ENCODE measurements around the gene CACNA1C.
"Not testable (repeated sequence)": the region's sequence is repeated elsewhere in the genome, so short reads cannot be mapped to it uniquely, and the experiment has no call there.

The CACNA1C gene

GRCh38 chr12:2076196-2076570 lies 23.4 kb downstream of the CACNA1C start:
- no peak for DNase-seq (ENCODE audit: low spot score)

GRCh38 chr12:2076728-2077127 lies 23.9 kb downstream of the CACNA1C start:
- no peak for DNase-seq (ENCODE audit: low spot score)

GRCh38 chr12:2080604-2081003 lies 27.8 kb downstream of the CACNA1C start:
- no peak for DNase-seq (ENCODE audit: low spot score)

GRCh38 chr12:2082321-2082720 lies 29.5 kb downstream of the CACNA1C start:
- DNase-seq (ENCODE audit: low spot score), result no peak

GRCh38 chr12:2083008-2083407 lies 30.2 kb downstream of the CACNA1C start:
- DNase-seq (ENCODE audit: low spot score), result no peak

- no peak for DNase-seq (ENCODE audit: low spot score)
Measured at GRCh38 chr12:2083561-2083960, 30.8 kb downstream of the CACNA1C start.

- no peak for DNase-seq (ENCODE audit: low spot score)
Measured at GRCh38 chr12:2084553-2085296, 31.9 kb downstream of the CACNA1C start.

GRCh38 chr12:2092354-2092753 lies 39.6 kb downstream of the CACNA1C start:
- no peak for DNase-seq (ENCODE audit: low spot score)

- DNase-seq (ENCODE audit: low spot score), result no peak
Measured at GRCh38 chr12:2092890-2093289, 40.1 kb downstream of the CACNA1C start.

GRCh38 chr12:2094597-2094996 lies 41.8 kb downstream of the CACNA1C start:
- DNase-seq (ENCODE audit: low spot score), result no peak

- DNase-seq (ENCODE audit: low spot score), result no peak
Measured at GRCh38 chr12:2095878-2096277, 43.1 kb downstream of the CACNA1C start.

GRCh38 chr12:2097617-2098016 lies 44.8 kb downstream of the CACNA1C start:
- DNase-seq (ENCODE audit: low spot score), result no peak

- no peak for DNase-seq (ENCODE audit: low spot score)
Measured at GRCh38 chr12:2098852-2099251, 46.1 kb downstream of the CACNA1C start.

- DNase-seq (ENCODE audit: low spot score), result no peak
Measured at GRCh38 chr12:2099595-2099994, 46.8 kb downstream of the CACNA1C start.

- DNase-seq (ENCODE audit: low spot score), result no peak
Measured at GRCh38 chr12:2101359-2101758, 48.6 kb downstream of the CACNA1C start.

GRCh38 chr12:2101771-2102170 lies 49.0 kb downstream of the CACNA1C start:
- no peak for DNase-seq (ENCODE audit: low spot score)

GRCh38 chr12:2102736-2103135 lies 49.9 kb downstream of the CACNA1C start:
- not testable (repeated sequence) for DNase-seq (ENCODE audit: low spot score)

GRCh38 chr12:2105387-2105786 lies 52.6 kb downstream of the CACNA1C start:
- not testable (repeated sequence) for DNase-seq (ENCODE audit: low spot score)

GRCh38 chr12:2108166-2108565 lies 55.4 kb downstream of the CACNA1C start:
- no peak for DNase-seq (ENCODE audit: low spot score)

GRCh38 chr12:2108975-2109671 lies 56.3 kb downstream of the CACNA1C start:
- no peak for DNase-seq (ENCODE audit: low spot score)

- DNase-seq (ENCODE audit: low spot score), result no peak
Measured at GRCh38 chr12:2110127-2110526, 57.3 kb downstream of the CACNA1C start.

- DNase-seq (ENCODE audit: low spot score), result no peak
Measured at GRCh38 chr12:2110849-2111566, 58.2 kb downstream of the CACNA1C start.

- DNase-seq (ENCODE audit: low spot score), result no peak
Measured at GRCh38 chr12:2111826-2112225, 59.0 kb downstream of the CACNA1C start.

Measured in COLO829 (cell line).